GM12801 (cell line): ENCODE data around the gene MOGAT3.

ENCODE experiments used
- CTCF ChIP-seq: IDR thresholded peaks from one replicate; pipeline ENCODE4 v1.5.1; 2011; ENCODE audit warnings: control low read depth; ENCODE audit not compliant: insufficient read length; ENCODE audit errors: extremely low read depth

The MOGAT3 gene

GRCh38 chr7:101156277-101156676 is 44.6 kb downstream of the MOGAT3 start:
- TF ChIP-seq CTCF, result no peak

- no peak for TF ChIP-seq CTCF
Measured at GRCh38 chr7:101155303-101155702, 45.5 kb downstream of the MOGAT3 start.

- no peak for TF ChIP-seq CTCF
Measured at GRCh38 chr7:101154693-101155102, 46.1 kb downstream of the MOGAT3 start.

- TF ChIP-seq CTCF, result no peak
Measured at GRCh38 chr7:101153969-101154692, 46.7 kb downstream of the MOGAT3 start, which contains the start of gene AP1S1. Gene AP1S1 (plus strand): TSS chr7:101154476. CDS start chr7:101154515, 39 bp downstream.

GRCh38 chr7:101151908-101152651 is 48.8 kb downstream of the MOGAT3 start:
- TF ChIP-seq CTCF, result no peak
